ENCODE results near the gene PPM1N.

The PPM1N gene, protein sequence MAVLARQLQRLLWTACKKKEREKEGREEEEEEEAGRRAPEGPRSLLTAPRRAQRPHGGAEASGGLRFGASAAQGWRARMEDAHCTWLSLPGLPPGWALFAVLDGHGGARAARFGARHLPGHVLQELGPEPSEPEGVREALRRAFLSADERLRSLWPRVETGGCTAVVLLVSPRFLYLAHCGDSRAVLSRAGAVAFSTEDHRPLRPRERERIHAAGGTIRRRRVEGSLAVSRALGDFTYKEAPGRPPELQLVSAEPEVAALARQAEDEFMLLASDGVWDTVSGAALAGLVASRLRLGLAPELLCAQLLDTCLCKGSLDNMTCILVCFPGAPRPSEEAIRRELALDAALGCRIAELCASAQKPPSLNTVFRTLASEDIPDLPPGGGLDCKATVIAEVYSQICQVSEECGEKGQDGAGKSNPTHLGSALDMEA

DNA sequence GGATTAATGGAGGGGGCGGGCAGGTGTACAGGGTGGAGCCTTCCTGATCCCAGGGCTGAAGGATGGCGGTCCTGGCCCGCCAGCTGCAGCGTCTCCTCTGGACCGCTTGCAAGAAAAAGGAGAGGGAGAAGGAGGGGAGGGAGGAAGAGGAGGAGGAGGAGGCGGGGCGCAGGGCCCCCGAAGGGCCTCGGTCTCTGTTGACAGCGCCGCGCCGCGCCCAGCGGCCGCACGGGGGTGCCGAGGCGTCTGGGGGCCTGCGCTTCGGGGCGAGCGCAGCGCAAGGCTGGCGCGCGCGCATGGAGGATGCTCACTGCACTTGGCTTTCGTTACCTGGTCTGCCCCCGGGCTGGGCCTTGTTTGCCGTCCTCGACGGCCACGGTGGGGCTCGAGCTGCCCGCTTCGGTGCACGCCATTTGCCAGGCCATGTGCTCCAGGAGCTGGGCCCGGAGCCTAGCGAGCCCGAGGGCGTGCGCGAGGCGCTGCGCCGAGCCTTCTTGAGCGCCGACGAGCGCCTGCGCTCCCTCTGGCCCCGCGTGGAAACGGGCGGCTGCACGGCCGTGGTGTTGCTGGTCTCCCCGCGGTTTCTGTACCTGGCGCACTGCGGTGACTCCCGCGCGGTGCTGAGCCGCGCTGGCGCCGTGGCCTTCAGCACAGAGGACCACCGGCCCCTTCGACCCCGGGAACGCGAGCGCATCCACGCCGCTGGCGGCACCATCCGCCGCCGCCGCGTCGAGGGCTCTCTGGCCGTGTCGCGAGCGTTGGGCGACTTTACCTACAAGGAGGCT, at the start of gene PPM1N:
TSS of gene PPM1N (plus strand) at position 33 of the 785 bp plus-strand sequence. CDS start at position 63, 30 bp downstream.
- Histone ChIP-seq H3K27me3 (replicated peaks; ENCODE audit: control insufficient read depth, insufficient read depth, low read length) (peaks cover 3% of the 10 kb centered on the region; the same call in 1 of the 2 replicates), H3K36me3 (ENCODE audit: control insufficient read depth, insufficient read depth, low read length) (no peaks in the 10 kb centered on the region), H3K4me3 (replicated peaks; ENCODE audit: low read depth, low read length) (peak within 1 kb of the TSS; percentile 51)
- TF ChIP-seq, protein P1, sequence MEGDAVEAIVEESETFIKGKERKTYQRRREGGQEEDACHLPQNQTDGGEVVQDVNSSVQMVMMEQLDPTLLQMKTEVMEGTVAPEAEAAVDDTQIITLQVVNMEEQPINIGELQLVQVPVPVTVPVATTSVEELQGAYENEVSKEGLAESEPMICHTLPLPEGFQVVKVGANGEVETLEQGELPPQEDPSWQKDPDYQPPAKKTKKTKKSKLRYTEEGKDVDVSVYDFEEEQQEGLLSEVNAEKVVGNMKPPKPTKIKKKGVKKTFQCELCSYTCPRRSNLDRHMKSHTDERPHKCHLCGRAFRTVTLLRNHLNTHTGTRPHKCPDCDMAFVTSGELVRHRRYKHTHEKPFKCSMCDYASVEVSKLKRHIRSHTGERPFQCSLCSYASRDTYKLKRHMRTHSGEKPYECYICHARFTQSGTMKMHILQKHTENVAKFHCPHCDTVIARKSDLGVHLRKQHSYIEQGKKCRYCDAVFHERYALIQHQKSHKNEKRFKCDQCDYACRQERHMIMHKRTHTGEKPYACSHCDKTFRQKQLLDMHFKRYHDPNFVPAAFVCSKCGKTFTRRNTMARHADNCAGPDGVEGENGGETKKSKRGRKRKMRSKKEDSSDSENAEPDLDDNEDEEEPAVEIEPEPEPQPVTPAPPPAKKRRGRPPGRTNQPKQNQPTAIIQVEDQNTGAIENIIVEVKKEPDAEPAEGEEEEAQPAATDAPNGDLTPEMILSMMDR (IDR thresholded peaks at IDR 0.05; ENCODE audit: insufficient read depth, low read length, poor library complexity, severe bottlenecking), result peak; percentile 11
- peak; percentile 86 for DNase-seq (ENCODE audit: extremely low read depth, insufficient read length)

DNA sequence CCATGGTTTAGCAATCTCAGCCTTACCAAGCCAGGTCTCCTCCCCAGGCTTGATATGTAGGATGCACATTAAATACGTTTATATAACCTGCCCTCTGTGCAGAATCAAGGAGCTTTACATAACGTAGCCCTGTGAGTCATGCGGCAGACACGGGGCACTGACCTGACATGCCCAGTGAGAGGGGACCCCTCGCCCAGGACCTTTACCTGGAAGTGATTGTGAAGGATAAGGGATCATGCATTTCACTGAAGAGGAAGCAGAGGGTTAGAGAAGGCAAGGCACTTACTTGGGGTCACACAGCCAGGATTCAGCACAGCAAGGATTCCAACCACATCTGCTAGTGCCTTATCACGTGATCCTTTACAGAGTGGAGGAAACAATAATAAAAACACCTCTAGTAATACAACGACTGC, 49.4 kb upstream of the PPM1N start:
- H3K4me3 ChIP-seq (replicated peaks; ENCODE audit: low read depth, low read length), result no peak overlapping the region
- DNase-seq (ENCODE audit: extremely low read depth, insufficient read length), result no peak
- TF ChIP-seq, protein P1 (IDR thresholded peaks at IDR 0.05; ENCODE audit: insufficient read depth, low read length, poor library complexity, severe bottlenecking), result no peak

DNA sequence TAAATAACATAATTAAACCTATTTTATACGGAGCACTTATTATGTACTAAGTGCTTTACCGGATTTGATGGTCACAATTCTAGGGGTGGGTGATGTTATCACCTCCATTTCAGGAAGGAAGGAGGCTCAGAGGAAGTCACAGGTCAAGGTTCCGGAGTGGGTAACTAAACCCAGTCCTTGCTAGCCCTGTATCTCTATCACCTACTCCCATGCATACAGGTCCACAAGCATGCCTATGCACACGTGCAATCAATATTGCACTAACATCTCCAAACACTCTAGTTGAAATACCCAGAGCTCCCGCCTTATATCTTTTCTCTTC, 48.3 kb upstream of the PPM1N start:
- H3K36me3 ChIP-seq (ENCODE audit: control insufficient read depth, insufficient read depth, low read length), result no peaks in the 10 kb centered on the region
- DNase-seq (ENCODE audit: extremely low read depth, insufficient read length), result no peak
- peak overlapping the region; percentile 56 for H3K4me3 ChIP-seq (replicated peaks; ENCODE audit: low read depth, low read length)
- H3K27me3 ChIP-seq (replicated peaks; ENCODE audit: control insufficient read depth, insufficient read depth, low read length), result no peaks in the 10 kb centered on the region
- TF ChIP-seq, protein P1 (IDR thresholded peaks at IDR 0.05; ENCODE audit: insufficient read depth, low read length, poor library complexity, severe bottlenecking), result no peak

More for the DNA sequence above, 49.4 kb upstream of the PPM1N start:
- no peaks in the 10 kb centered on the region for H3K36me3 ChIP-seq (ENCODE audit: control insufficient read depth, insufficient read depth, low read length)
- H3K27me3 ChIP-seq (replicated peaks; ENCODE audit: control insufficient read depth, insufficient read depth, low read length), result no peaks in the 10 kb centered on the region

DNA sequence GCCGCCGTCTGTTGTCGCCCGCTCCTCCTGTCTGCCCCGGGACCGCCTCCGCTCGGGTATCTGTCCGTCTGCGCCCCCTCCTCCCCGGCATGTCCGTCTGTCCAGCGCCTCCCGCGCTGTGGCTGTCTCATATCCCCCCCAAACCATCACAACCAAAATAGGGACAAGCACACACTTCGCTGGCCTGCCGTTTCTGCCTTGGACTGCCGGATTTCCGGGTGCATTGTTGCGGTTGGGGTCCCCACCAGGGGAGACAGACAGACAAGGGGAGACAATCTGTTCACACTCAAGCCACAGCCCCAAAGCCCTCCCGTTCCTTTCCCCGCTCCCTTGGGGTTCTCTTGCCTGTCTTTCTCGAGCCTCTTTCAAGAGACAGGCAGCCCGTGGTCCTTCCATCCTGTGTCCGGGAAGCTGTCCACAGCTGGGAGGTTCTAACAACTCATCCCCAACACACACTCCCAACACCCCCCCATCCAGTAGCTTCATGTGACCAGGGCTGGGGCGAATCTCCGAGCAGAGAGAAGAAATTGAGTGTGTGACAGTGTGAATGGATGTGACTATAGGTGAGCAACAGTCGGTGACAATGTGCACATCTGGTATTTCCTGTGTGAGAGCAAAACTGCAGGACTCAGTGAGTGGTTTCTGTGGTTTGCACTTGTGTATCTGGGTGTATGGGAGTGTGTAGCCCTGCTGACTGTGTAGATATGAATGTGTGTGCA, 47.0 kb upstream of the PPM1N start:
- peak; percentile 54 for DNase-seq (ENCODE audit: extremely low read depth, insufficient read length)
- Histone ChIP-seq H3K27me3 (replicated peaks; ENCODE audit: control insufficient read depth, insufficient read depth, low read length) (no peaks in the 10 kb centered on the region), H3K36me3 (ENCODE audit: control insufficient read depth, insufficient read depth, low read length) (no peaks in the 10 kb centered on the region), H3K4me3 (replicated peaks; ENCODE audit: low read depth, low read length) (peak overlapping the region; percentile 74)
- TF ChIP-seq, protein P1 (IDR thresholded peaks at IDR 0.05; ENCODE audit: insufficient read depth, low read length, poor library complexity, severe bottlenecking), result no peak

DNA sequence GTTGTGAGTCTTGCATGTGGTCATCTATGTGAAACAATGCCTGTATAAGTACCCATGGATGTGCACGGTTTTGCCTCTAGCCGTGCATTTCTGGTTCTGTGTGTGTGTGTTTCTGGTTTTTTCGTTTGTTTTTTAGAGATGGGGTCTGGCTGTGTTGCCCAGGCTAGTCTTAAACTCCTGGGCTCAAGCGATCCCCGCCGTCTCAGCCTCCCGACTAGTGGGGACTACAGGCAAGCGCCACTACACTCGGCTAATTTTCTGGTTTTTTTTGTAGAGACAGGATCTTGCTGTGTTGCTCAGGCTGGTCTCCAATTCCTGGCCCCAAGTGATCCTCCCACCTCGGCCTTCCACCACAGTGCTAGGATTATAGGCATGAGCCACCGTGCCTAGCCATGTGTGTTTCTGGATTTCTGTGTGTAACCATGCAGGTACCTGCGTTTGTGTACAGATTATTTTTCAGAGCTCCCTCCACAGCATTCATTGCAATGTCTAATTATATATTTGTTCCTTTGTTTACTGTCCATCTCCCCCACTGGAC, 46.3 kb upstream of the PPM1N start:
- Histone ChIP-seq H3K27me3 (replicated peaks; ENCODE audit: control insufficient read depth, insufficient read depth, low read length) (no peaks in the 10 kb centered on the region), H3K4me3 (replicated peaks; ENCODE audit: low read depth, low read length) (no peak overlapping the region), H3K36me3 (ENCODE audit: control insufficient read depth, insufficient read depth, low read length) (no peaks in the 10 kb centered on the region)
- no peak for DNase-seq (ENCODE audit: extremely low read depth, insufficient read length)
- TF ChIP-seq, protein P1 (IDR thresholded peaks at IDR 0.05; ENCODE audit: insufficient read depth, low read length, poor library complexity, severe bottlenecking), result no peak
